ENCODE results near the gene TPTE2.

Gene TPTE2

DNA sequence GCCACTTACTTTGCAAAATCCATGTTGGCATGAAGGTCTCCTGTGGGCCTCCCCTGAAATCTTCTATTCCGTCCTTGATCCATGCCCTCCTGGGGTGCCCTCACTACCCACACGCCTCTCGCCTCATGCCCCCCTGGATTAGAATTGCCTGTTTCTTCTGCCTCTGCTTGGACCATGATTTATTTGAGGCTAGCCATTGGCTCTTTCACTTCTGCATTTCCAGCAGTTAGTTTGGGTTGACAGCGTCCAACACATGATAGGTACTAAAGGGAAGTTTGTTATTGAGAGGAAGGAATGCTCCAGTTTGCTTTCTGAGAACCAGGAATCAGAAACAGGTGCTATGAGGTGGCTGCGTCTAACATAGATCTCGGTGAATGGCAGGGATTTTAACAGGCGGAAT lies 30.5 kb upstream of the TPTE2 start:
- in situ Hi-C loops (cut with HindIII; ENCODE audit: low pct_ligation_motif_present, low sequenced_read_pairs): no loop called here
- no peak overlapping the region for H3K27ac ChIP-seq
- TF ChIP-seq, protein P1, sequence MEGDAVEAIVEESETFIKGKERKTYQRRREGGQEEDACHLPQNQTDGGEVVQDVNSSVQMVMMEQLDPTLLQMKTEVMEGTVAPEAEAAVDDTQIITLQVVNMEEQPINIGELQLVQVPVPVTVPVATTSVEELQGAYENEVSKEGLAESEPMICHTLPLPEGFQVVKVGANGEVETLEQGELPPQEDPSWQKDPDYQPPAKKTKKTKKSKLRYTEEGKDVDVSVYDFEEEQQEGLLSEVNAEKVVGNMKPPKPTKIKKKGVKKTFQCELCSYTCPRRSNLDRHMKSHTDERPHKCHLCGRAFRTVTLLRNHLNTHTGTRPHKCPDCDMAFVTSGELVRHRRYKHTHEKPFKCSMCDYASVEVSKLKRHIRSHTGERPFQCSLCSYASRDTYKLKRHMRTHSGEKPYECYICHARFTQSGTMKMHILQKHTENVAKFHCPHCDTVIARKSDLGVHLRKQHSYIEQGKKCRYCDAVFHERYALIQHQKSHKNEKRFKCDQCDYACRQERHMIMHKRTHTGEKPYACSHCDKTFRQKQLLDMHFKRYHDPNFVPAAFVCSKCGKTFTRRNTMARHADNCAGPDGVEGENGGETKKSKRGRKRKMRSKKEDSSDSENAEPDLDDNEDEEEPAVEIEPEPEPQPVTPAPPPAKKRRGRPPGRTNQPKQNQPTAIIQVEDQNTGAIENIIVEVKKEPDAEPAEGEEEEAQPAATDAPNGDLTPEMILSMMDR (IDR thresholded peaks at IDR 0.05; ENCODE audit: low read depth, low read length, missing control alignments): no peak
- no peak overlapping the region for H3K4me3 ChIP-seq (ENCODE audit: low read depth, low read length)
- no peaks in the 10 kb centered on the region for H3K27me3 ChIP-seq (replicated peaks)
- DNase-seq: no peak
- H3K36me3 ChIP-seq (replicated peaks): no peaks in the 10 kb centered on the region

DNA sequence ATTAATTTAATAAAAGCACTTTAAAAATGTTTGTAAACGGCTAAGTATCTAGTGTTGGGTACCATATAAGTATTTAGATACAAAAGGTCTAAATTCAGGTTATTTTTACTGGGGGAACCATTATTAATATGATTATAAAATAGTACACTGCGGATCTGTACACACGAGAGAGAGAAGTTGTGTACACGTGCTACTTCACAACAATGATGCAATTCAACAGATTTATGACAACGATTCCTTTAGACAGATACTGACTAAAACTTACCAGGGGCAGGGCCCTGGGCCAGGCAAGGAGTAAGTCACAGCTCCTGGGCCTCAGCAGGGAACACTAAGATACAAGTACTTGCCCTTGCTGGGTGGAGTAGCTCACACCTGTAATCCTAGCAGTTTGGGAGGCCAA lies 29.1 kb upstream of the TPTE2 start:
- no peak overlapping the region for H3K27ac ChIP-seq
- TF ChIP-seq, protein P1 (IDR thresholded peaks at IDR 0.05; ENCODE audit: low read depth, low read length, missing control alignments): no peak
- no peak overlapping the region for H3K4me3 ChIP-seq (ENCODE audit: low read depth, low read length)
- no peaks in the 10 kb centered on the region for H3K36me3 ChIP-seq (replicated peaks)
- no peaks in the 10 kb centered on the region for H3K27me3 ChIP-seq (replicated peaks)
- no peak for DNase-seq
- in situ Hi-C loops (cut with HindIII; ENCODE audit: low pct_ligation_motif_present, low sequenced_read_pairs): no loop called here

DNA sequence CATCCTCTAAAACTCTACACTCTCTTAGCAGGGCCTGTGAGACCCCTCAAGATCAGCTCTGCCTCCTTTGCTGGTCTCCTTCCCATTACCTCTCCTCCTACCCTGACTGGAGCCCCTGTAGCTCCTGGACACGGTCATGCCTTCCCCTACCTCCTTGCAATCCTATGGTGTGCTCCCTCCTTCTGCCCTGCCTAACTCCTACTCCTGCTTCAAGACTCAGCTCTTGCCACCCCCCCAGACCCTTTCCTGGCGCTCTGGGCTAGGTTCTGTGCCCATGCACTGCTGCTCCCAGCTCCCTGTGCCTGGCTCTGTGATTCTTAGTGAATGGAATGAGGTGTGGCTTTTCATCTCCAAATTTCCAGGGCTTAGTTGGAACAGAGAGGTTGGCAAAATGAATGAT lies 28.0 kb upstream of the TPTE2 start:
- no peaks in the 10 kb centered on the region for H3K36me3 ChIP-seq (replicated peaks)
- no peak overlapping the region for H3K4me3 ChIP-seq (ENCODE audit: low read depth, low read length)
- TF ChIP-seq, protein P1 (IDR thresholded peaks at IDR 0.05; ENCODE audit: low read depth, low read length, missing control alignments): no peak
- in situ Hi-C loops (cut with HindIII; ENCODE audit: low pct_ligation_motif_present, low sequenced_read_pairs): no loop called here
- no peak overlapping the region for H3K27ac ChIP-seq
- H3K27me3 ChIP-seq (replicated peaks): no peaks in the 10 kb centered on the region
- DNase-seq: no peak

DNA sequence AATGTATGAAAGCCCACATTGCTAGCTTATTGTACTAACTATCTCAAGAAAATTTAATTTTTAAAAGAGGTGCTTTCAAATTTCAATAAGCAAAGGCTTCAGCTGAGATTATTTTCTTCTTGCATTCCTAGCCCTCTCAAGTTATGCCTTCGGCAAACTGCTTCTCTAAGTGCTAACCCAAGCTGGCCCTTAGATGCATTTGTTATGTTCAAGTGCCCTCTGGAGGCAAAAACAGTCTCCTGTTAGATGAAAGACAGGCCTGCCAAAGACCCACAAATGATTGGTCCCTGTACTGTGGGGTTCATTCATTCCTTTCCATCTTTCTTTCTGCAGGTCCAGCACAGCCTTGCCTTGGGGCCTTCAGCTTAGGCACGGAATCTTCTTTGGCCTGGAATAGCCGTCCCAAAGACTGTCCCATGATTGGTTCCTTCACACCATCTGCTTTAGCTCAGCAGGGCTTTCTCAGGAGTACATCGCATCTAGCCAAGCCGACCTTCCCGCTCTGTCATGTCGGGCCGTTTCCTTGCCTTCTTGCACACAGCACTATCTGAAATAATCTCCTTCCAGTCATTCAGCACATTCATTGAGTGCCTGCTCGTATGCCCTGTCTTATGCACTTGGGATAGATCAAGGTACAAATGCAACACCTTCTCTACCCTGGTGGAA lies 26.4 kb upstream of the TPTE2 start:
- DNase-seq: peak; percentile 63
- Histone ChIP-seq H3K36me3 (replicated peaks) (no peaks in the 10 kb centered on the region), H3K4me3 (ENCODE audit: low read depth, low read length) (no peak overlapping the region), H3K27ac (no peak overlapping the region), H3K27me3 (replicated peaks) (no peaks in the 10 kb centered on the region)
- TF ChIP-seq, protein P1 (IDR thresholded peaks at IDR 0.05; ENCODE audit: low read depth, low read length, missing control alignments): peak; percentile 52
- in situ Hi-C loops (cut with HindIII; ENCODE audit: low pct_ligation_motif_present, low sequenced_read_pairs): no loop called here

DNA sequence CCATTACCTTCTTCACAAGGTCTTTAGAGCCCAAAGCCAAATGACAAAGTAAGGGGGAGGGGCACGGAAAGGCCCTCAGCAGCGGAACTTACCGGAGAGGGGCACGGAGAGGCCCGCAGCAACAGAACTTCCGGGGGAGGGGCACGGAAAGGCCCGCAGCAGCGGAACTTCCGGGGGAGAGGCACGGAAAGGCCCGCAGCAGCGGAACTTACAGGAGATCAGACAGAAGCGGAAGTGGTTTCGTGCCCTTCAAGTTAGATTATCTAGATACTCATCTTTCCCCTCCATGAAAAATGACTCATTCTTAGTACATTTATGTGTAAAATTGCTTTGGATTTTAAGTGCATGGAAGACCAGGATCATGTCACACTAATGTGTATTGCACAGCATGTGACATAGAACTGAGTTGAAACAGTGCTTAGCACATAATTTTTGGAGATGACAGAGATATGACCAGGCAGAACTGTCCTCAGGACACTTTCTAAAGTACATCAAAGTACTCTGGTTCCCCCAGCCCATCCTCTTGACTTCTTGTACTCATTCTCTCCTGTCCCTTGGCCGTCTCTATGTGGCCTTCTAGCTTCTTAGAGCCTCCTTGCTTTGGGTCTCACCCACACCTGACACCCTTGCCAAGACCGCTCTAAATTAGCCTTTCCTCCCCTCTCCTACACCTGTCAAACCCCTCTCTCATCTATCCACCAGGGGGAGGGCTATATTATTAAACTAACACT lies 25.7 kb upstream of the TPTE2 start:
- Histone ChIP-seq H3K4me3 (ENCODE audit: low read depth, low read length) (peak overlapping the region; percentile 20), H3K36me3 (replicated peaks) (no peaks in the 10 kb centered on the region), H3K27me3 (replicated peaks) (no peaks in the 10 kb centered on the region), H3K27ac (no peak overlapping the region)
- TF ChIP-seq, protein P1 (IDR thresholded peaks at IDR 0.05; ENCODE audit: low read depth, low read length, missing control alignments): no peak
- in situ Hi-C loops (cut with HindIII; ENCODE audit: low pct_ligation_motif_present, low sequenced_read_pairs): no loop called here
- DNase-seq: no peak

Data from brain microvascular endothelial cell (primary cell).